HG03095 (cell line): ENCODE data around the gene LRRC75A.
"Not testable (repeated sequence)": the region's sequence is repeated elsewhere in the genome, so short reads cannot be mapped to it uniquely, and the experiment has no call there.

ENCODE experiments used
- ATAC-seq: cut with Tn5 transposase; IDR thresholded peaks from one replicate; pipeline ENCODE4 v1.9.1; 2021; ENCODE audit warnings: moderate library complexity; ENCODE audit not compliant: unreplicated experiment

LRRC75A gene

DNA sequence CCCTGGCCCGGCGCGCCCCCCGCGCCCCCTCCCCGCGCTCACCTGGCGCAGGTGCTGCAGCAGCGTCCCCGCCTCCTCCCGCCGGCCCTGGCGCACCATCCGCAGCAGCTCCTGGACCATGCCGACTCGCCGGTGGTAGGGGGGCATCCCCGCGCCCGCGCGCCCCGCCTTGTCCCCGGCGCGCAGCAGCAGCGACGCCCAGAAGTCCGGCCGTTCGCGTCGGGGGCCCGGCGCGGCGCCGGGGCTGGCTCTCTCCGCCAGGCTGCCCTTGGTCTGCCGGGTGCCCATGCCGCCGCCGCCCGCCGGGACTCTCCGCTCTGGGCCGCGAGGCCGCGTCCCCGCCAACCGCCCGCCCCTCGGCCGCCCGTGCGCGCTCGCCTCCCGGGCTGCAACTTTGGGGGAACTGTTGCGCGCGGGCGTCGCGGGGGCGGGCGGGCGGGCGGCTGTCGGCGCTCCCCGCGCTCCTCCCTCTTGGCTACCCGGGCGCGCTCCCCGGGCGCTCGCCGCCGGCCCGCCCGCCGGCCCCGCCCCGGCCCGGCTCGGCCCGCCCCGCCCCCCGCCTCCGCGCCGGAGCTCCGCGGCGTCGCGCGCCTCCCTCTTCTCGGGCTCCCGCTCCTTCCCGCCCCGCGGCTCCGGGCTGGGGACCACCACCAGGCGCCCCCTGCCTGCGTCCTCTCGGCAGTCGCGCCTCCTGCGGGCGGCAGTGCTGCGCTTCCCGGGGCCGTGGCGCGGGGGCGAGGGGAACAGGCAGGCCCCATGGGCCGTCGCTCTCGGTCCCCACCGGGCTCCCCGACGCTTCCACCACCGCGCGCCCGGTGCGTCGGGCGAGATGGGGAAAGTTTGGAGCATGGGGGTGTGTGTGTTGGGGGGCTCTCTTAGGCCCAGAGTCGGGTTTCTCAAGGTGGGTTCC is at the start of gene LRRC75A:
LRRC75A (minus strand) TSS at position 491 of the 910 bp plus-strand sequence; CDS start at position 288, 203 bp downstream.
- no peak for ATAC-seq

GRCh38 chr17:16537130-16537458 is 45.1 kb upstream of the LRRC75A start:
- ATAC-seq = no peak

DNA sequence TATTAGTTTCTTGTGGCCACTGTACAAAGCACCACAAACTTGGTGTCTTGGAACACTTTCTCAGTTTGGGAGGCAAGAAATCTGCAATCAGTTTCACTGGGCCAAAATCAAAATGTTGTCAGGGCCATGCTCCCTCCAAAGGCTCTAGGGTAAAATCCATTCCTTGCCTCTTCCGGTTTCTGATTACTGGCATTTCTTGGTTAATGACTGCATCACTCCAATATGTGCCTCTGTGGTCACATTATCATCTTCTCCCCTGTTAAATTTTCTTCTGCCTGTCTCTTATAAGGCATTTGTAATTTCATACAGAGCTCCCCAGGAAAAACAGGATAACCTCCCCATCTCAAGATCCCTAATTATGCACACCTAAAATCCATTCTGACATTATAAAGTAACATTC is 42.2 kb upstream of the LRRC75A start:
- ATAC-seq = no peak

DNA sequence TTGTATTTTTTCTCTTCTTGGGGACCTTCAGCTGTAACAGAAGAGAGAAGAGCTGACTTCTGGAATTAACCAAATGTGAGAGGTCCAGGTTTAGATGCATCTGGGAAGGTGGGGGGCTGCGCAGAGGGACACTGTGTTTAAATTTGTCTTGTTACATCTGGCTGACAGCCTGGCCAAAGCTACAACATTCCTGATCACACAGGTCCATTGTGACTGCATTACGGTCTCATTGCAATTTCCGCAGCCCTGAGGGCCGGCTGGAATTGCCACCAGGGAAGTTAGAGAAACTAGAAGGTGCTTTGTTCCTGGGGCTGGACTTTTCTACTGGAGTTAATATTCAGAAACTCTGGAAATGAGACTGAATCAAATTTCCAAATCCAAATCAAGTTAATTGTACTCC is 37.9 kb upstream of the LRRC75A start:
- ATAC-seq = no peak

GRCh38 chr17:16527298-16527697 is 35.3 kb upstream of the LRRC75A start:
- no peak for ATAC-seq

DNA sequence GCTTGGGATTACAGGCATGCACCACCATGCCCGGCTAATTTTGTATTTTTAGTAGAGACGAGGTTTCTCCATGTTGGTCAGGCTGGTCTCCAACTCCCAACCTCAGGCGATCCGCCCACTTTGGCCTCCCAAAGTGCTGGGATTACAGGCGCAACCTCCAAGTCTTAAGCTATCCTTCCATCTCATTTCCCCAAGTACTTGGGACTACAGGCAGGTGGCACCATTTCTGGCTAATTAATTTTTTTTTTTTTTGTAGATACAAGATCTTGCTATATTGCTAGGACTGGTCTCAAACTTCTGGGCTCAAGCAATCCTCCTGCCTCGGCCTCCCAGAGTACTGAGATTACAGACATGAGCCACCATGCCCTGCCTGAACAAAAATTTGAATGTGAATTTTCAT is 33.6 kb upstream of the LRRC75A start:
- ATAC-seq = not testable (repeated sequence)

DNA sequence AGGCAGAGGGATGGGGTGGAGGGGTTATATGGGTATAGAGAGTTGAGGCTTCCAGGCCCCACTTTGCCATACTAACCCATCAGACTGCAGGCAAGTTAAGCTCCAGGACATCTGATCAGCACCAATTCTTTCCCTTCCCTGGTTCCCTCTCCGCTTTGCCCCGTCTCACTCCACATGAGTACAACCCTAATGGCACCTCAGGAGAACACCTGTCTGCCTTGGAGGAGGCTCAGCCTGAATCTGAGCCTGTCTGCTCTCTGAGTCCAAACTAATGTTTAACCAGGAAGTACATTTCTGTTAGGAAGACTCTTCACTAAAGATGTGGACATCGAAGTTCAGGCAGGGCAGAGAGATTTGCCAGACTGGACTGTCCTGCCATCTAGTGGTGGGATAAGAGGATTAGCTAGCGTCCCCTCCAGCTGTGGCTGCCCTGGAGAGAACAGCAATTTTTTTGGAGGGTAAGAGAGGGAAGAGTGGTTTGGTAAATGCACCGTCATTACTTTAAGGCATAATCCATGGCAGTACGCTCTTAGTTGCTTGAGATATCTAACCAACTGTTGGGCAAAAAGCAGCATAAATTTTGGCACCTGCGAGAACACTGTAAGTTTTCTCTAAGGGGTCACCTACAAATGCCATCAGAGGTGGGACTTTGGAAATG is 29.2 kb upstream of the LRRC75A start:
- ATAC-seq = no peak

- no peak for ATAC-seq
Measured at GRCh38 chr17:16519021-16519420, 27.0 kb upstream of the LRRC75A start.

GRCh38 chr17:16517477-16517876 is 25.5 kb upstream of the LRRC75A start:
- ATAC-seq = no peak

DNA sequence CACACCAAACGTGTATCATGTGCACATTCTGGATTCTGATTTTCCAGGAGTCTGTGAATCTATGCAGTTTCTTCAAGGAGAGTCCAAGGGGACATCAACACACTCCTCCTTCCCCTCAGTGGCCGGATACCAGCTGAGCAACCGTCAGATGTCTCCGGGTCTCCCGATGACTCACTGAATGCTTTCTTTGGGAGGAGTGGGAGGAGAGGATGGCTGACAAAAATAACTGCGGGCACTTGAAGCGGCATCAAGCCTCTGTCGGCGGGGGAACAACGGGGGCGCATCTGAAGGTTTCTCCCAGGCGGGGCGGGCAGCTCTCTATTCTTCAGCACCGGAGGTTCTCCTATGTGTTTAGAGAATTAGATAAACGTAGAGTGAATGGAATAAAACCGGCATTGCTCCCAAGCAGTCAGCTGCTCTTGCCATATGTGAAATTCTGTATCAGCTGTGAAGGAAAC is 24.6 kb upstream of the LRRC75A start:
- ATAC-seq = no peak

DNA sequence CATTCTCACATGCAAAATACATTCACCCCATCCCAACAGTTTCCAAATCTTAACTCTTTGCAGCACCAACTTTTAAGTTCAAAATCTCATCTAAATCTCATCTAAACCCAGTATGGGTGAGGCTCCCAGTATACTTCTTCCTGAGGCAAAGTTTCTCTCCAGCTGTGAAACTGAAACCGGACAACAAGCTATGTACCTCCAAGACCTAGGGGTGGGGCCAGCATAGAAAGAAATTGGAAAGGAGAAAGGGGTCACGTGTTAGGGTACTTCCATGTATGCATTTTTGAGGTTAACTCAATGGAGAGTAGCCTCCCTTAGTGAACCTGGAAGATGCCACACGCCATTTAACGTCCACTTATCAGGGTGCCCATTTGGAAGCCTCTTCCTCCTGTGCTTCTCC is 23.9 kb upstream of the LRRC75A start:
- ATAC-seq = no peak

GRCh38 chr17:16513873-16514272 is 21.9 kb upstream of the LRRC75A start:
- no peak for ATAC-seq

GRCh38 chr17:16512011-16512410 is 20.0 kb upstream of the LRRC75A start:
- no peak for ATAC-seq

GRCh38 chr17:16511593-16511992 is 19.6 kb upstream of the LRRC75A start:
- no peak for ATAC-seq

DNA sequence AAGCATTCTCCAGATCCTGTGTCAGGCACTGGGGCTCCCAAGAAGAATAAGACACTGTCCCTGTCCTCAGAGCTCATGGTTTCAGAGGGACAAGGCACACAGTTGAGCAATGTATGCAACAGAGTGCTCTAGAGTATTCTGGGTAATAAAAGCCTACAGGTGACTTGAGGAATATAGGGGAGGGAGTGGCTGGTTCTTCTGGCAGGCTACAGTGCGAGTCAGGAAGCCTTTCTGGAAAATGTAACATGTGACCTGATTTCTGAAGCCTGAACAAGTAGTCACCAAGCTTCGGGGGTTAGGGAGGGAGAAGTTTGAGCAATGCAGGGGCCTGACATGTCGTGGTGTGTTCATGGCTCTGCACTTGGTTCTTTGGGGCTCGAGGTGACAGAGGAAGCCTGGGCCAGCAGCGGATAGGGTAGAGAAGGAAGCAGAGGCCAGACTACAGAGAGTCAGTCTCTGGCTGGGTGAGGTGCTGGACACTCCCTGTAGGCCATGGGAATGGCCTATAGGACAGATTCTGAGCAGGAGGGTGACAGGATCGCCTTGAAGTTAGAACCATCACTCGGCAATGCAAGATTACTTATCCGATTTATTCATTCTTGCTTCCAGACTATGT is 16.0 kb upstream of the LRRC75A start:
- ATAC-seq = no peak

DNA sequence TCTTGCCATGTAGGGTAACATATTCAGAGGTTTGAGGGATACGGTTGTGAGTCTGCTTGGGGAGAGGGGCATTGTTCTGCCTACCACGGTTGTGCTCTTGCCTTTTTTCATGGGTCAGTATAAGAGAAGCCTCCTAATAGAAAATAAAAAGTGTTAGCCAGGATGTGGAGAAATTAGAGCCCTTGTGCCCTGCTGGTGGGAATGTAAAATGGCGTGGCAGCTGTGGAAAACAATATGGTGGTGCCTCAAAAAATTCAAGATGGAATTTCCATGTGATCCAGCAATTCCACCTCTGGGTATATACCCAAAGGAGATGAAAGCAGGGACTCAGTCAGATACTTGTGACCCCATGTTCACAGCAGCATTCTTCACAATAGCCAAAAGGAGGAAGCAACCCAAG is 14.2 kb upstream of the LRRC75A start:
- ATAC-seq = no peak

DNA sequence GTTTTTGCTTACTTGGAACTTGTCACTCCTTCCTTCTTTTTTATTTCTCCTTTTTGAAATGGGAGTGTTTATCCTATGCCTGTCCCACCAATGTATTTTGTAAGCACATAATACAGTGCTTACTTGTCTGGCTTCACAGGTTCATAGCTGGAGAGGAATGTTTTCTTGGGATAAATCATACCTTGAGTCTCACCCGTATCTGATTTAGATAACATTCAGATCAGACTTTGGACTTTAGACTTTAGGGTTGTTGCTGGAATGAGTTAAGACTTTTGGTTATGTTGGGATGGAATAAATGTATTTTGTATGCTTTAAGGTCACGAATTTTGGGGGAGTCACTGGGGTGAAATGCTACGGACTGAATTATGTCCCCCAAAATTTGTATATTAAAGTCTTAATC is 13.0 kb upstream of the LRRC75A start:
- ATAC-seq = no peak

GRCh38 chr17:16496820-16497489 is 5.0 kb upstream of the LRRC75A start:
- ATAC-seq = no peak

DNA sequence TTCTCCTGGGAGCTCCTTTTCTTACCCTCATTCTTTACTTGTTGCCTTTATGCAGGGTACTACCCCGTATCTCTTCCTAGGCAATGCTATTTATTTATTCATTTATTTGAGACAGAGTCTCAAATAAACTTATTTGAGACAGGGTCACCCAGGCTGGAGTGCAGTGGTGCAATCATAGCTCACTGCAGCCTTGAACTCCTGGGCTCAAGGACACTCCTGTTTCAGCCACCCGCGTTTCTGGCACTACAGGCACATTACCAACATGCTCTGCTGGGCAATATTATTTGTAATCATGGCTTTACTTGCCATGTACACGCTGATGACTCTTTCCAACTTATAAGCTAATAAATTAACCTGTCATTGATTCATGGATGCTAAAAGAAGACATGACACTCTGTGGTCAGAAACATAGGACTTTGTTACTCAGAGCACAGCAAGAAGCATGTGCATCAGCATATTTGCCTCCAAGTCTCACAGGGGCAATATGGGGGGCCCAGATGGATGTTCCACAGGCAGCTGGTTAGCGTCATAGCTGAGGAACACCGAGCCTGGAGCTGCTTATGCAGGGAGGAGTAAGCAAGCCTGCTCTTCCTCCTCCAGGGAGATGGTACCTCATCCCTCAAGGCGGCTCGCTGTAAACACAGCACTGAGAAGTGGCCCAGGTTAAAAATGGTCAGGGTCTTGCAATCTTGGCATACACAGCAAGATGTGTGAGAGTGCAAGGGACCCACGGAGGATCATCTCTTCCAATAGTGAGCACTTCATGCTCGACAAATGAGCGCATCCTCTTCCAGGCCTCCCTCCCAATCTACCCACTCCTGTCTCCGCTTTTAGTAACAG is 4.2 kb upstream of the LRRC75A start:
- no peak for ATAC-seq

- no peak for ATAC-seq
Measured at GRCh38 chr17:16495561-16495960, 3.6 kb upstream of the LRRC75A start.
